Tibial artery (tissue), 4 donors: Measurements from ENCODE around the gene UCN2.
"Not testable (repeated sequence)": the region's sequence is repeated elsewhere in the genome, so short reads cannot be mapped to it uniquely, and the experiment has no call there.

Experiments used
- DNase-seq, 2 donors: peaks; one replicate each; pipeline ENCODE4 v3.0.0-alpha.2; 2019
- H3K27ac ChIP-seq, 2 donors: fragments of 200-600 bp; sonication (generic) in 1 of 2; 1 replicate in 1 of 2; 2 replicates in 1 of 2; pipeline ENCODE4 v1.5.1; 2018 to 2019; ENCODE audit warnings: mild to moderate bottlenecking in 1 of 2
- H3K27me3 ChIP-seq, 2 donors: fragments of 200-600 bp; sonication (generic) in 1 of 2; one replicate each; pipeline versions ENCODE4 v1.5.1 to v1.6.0; 2016 to 2019
- H3K36me3 ChIP-seq, 3 donors: fragments of 200-600 bp; sonication (generic) in 2 of 3; one replicate each; pipeline ENCODE4 v1.5.1; 2016 to 2019; ENCODE audit warnings: mild to moderate bottlenecking in 2 of 3
- H3K4me1 ChIP-seq, 4 donors: fragments of 200-600 bp; sonication (generic) in 2 of 4; 1 replicate in 3 of 4; 2 replicates in 1 of 4; pipeline ENCODE4 v1.5.1; 2016 to 2019
- H3K4me3 ChIP-seq, 2 donors: fragments of 200-600 bp; sonication (generic) in 1 of 2; 1 replicate in 1 of 2; 2 replicates in 1 of 2; pipeline ENCODE4 v1.5.1; 2018 to 2019; ENCODE audit warnings: mild to moderate bottlenecking in 2 of 2
- H3K9me3 ChIP-seq, 3 donors: fragments of 200-600 bp; sonication (generic) in 1 of 3; one replicate each; pipeline ENCODE4 v1.5.1; 2016 to 2019
- CTCF ChIP-seq, 2 experiments: fragments of 200-600 bp in 1 of 2; fragments of 450-650 bp in 1 of 2; IDR thresholded peaks; one replicate each; pipeline ENCODE4 v1.5.1; 2017 to 2019; ENCODE audit warnings: antibody characterized with exemption in 2 of 2, mild to moderate bottlenecking in 1 of 2, moderate library complexity in 1 of 2
- intact Hi-C: fragments of 100-400 bp; cut with DNase I; formaldehyde crosslinking; loops from one replicate; pipeline ENCODE4 v1.15.0; 2023; ENCODE audit warnings: low total_unique reads

UCN2 gene

GRCh38 chr3:48535578-48535977, 28.0 kb downstream of the UCN2 start:
- Histone ChIP-seq H3K4me1 (no peaks in the 10 kb centered on the region), H3K27ac (no peak overlapping the region), H3K9me3 (no peaks in the 10 kb centered on the region), H3K4me3 (no peak overlapping the region), H3K36me3 (peaks cover 0 to 59% (median 27%) of the 10 kb centered on the region in 3 donors), H3K27me3 (no peaks in the 10 kb centered on the region)
- TF ChIP-seq CTCF (IDR thresholded peaks at IDR 0.05) = no peak
- intact Hi-C loops = no loop called here
- no peak for DNase-seq

- intact Hi-C loops = no loop called here
- Histone ChIP-seq H3K27me3 (no peaks in the 10 kb centered on the region), H3K4me3 (no peak overlapping the region), H3K4me1 (no peaks in the 10 kb centered on the region), H3K9me3 (no peaks in the 10 kb centered on the region), H3K36me3 (peaks cover 0 to 44% (median 27%) of the 10 kb centered on the region in 3 donors), H3K27ac (no peak overlapping the region)
- no peak for DNase-seq
- no peak for TF ChIP-seq CTCF (IDR thresholded peaks at IDR 0.05)
Observed at GRCh38 chr3:48532977-48533337, 30.6 kb downstream of the UCN2 start.

GRCh38 chr3:48532271-48532976, 31.2 kb downstream of the UCN2 start:
- H3K27ac ChIP-seq = no peak overlapping the region
- no peaks in the 10 kb centered on the region for H3K27me3 ChIP-seq
- no peak overlapping the region for H3K4me3 ChIP-seq
- H3K4me1 ChIP-seq = no peaks in the 10 kb centered on the region
- no peak for TF ChIP-seq CTCF (IDR thresholded peaks at IDR 0.05)
- peaks cover 2 to 48% (median 23%) of the 10 kb centered on the region in 3 donors for H3K36me3 ChIP-seq
- H3K9me3 ChIP-seq = no peaks in the 10 kb centered on the region
- no peak for DNase-seq
- intact Hi-C loops = no loop called here

GRCh38 chr3:48530701-48531100, 32.9 kb downstream of the UCN2 start:
- H3K36me3 ChIP-seq = peaks cover 8 to 40% (median 12%) of the 10 kb centered on the region in 3 donors
- H3K4me1 ChIP-seq, H3K27me3 ChIP-seq, H3K27ac ChIP-seq, intact Hi-C loops, H3K9me3 ChIP-seq, DNase-seq, H3K4me3 ChIP-seq: not testable (repeated sequence)

- Histone ChIP-seq H3K4me3 (no peak overlapping the region), H3K27me3 (no peaks in the 10 kb centered on the region), H3K4me1 (no peaks in the 10 kb centered on the region), H3K9me3 (no peaks in the 10 kb centered on the region), H3K27ac (no peak overlapping the region), H3K36me3 (peaks cover 4 to 29% (median 8%) of the 10 kb centered on the region in 3 donors)
- intact Hi-C loops = no loop called here
- DNase-seq = no peak
- TF ChIP-seq CTCF (IDR thresholded peaks at IDR 0.05) = no peak
Observed at GRCh38 chr3:48528754-48529153, 34.8 kb downstream of the UCN2 start.

- H3K27ac ChIP-seq = no peak overlapping the region
- H3K27me3 ChIP-seq = no peaks in the 10 kb centered on the region
Observed at GRCh38 chr3:48528048-48528447, 35.5 kb downstream of the UCN2 start.

More at GRCh38 chr3:48528048-48528447, 35.5 kb downstream of the UCN2 start:
- H3K9me3 ChIP-seq = no peaks in the 10 kb centered on the region
- peaks cover 0 to 24% (median 8%) of the 10 kb centered on the region in 3 donors for H3K36me3 ChIP-seq
- H3K4me1 ChIP-seq = no peaks in the 10 kb centered on the region
- no peak for TF ChIP-seq CTCF (IDR thresholded peaks at IDR 0.05)
- no peak overlapping the region for H3K4me3 ChIP-seq
- intact Hi-C loops = no loop called here
- no peak for DNase-seq
